HEK293T (cell line): Measurements from ENCODE around the gene CACNB1.

Source experiments
- CTCF ChIA-PET: fragments of 350-600 bp; formaldehyde crosslinking; extraction: SDS; loops from one replicate; lab custom pipeline; 2021; ENCODE audit warnings: antibody characterized with exemption, inconsistent platforms; lab: Yijun Ruan, JAX
- POLR2A ChIA-PET: fragments of 350-600 bp; formaldehyde crosslinking; extraction: SDS; loops from one replicate; lab custom pipeline; 2020; ENCODE audit warnings: antibody characterized with exemption, inconsistent platforms; lab: Yijun Ruan, JAX
- DNase-seq: peaks from one replicate; pipeline ENCODE4 v3.0.0; 2012; ENCODE audit warnings: mixed read lengths; ENCODE audit errors: extremely low spot score
- ARNT ChIP-seq: fragments of 450-650 bp; IDR thresholded peaks from 2 replicates; pipeline ENCODE4 v1.6.1; 2017; ENCODE audit warnings: mild to moderate bottlenecking
- BHLHE40 ChIP-seq: fragments of 450-650 bp; IDR thresholded peaks from 2 replicates; pipeline ENCODE4 v1.6.1; 2016; ENCODE audit warnings: mild to moderate bottlenecking, moderate library complexity, borderline replicate concordance
- CTBP1 ChIP-seq: fragments of 450-650 bp; IDR thresholded peaks from 2 replicates; pipeline ENCODE4 v1.6.1; 2016; ENCODE audit warnings: borderline replicate concordance
- ELF4 ChIP-seq: fragments of 450-650 bp; IDR thresholded peaks from 2 replicates; pipeline ENCODE4 v1.6.1; 2017; ENCODE audit warnings: antibody characterized with exemption
- FOXA1 ChIP-seq: fragments of 450-650 bp; IDR thresholded peaks from 2 replicates; pipeline ENCODE4 v1.6.1; 2016; ENCODE audit warnings: mild to moderate bottlenecking
- FOXK2 ChIP-seq: fragments of 450-650 bp; IDR thresholded peaks from 2 replicates; pipeline ENCODE4 v1.6.1; 2016; ENCODE audit warnings: mild to moderate bottlenecking
- FOXM1 ChIP-seq: fragments of 450-650 bp; IDR thresholded peaks from 2 replicates; pipeline ENCODE4 v1.6.1; 2017; ENCODE audit warnings: mild to moderate bottlenecking, borderline replicate concordance
- HDGF ChIP-seq: fragments of 450-650 bp; IDR thresholded peaks from 2 replicates; pipeline ENCODE4 v1.6.1; 2017; ENCODE audit warnings: antibody characterized with exemption, borderline replicate concordance
- L3MBTL2 ChIP-seq: fragments of 450-650 bp; conservative IDR thresholded peaks from 2 replicates; pipeline ENCODE4 v1.6.1; 2016; ENCODE audit warnings: mild to moderate bottlenecking
- LEF1 ChIP-seq: fragments of 450-650 bp; IDR thresholded peaks from 2 replicates; pipeline ENCODE4 v1.6.1; 2017; ENCODE audit warnings: mild to moderate bottlenecking, borderline replicate concordance
- NFRKB ChIP-seq: fragments of 450-650 bp; IDR thresholded peaks from 2 replicates; pipeline ENCODE4 v1.6.1; 2016; ENCODE audit warnings: mild to moderate bottlenecking, moderate library complexity
- SP1 ChIP-seq: fragments of 450-650 bp; IDR thresholded peaks from 2 replicates; pipeline ENCODE4 v1.6.1; 2017
- SUZ12 ChIP-seq: fragments of 450-650 bp; IDR thresholded peaks from 2 replicates; pipeline ENCODE4 v1.6.1; 2016; ENCODE audit warnings: mild to moderate bottlenecking
- TARDBP ChIP-seq: fragments of 450-650 bp; IDR thresholded peaks from 2 replicates; pipeline ENCODE4 v1.6.1; 2016
- ZNF384 ChIP-seq: fragments of 450-650 bp; IDR thresholded peaks from 2 replicates; pipeline ENCODE4 v1.6.1; 2016
- TF ChIP-seq, protein P1 (sequence below): fragments of 450-650 bp; IDR thresholded peaks from 2 replicates; pipeline ENCODE4 v1.6.1; 2016

The CACNB1 gene

DNA sequence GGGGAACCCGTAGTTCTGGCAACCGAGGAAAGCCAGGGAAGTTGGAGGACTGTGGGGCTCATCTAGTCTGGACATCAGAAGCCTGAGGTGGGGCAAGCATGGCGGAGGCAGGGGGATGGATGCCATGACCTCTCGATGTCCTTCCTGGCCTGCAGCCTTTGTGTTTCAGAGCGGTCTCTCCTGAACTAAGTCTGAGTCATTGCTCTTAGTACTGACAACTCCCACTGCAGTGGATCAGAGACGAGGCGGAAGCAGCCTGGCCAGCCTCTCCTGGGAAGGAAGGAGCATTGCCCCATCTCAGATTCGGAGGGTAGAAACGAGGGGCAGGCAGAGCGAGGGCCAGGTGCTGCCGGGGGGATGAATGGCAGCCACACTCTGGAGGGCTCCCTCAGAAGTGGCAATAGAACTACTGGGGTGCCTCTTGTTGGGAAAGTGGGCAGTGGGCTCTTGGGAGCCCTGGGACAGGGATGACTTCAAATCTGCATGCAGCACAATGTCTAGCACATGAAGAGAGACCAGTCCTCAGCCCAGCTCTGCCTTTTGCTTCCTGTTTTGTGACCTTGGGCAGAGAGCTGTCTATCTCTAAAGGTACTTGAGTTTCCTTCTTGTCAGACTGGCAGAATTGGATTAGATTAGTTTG lies 31.9 kb upstream of the CACNB1 start:
- ChIA-PET CTCF (interaction anchor here (0.6 kb wide), 2 partner anchors 10 to 42 kb away, joined by 3 to 4 read pairs; no protein-coding TSS in a partner anchor), POLR2A (no interaction called here)
- TF ChIP-seq, protein P1, sequence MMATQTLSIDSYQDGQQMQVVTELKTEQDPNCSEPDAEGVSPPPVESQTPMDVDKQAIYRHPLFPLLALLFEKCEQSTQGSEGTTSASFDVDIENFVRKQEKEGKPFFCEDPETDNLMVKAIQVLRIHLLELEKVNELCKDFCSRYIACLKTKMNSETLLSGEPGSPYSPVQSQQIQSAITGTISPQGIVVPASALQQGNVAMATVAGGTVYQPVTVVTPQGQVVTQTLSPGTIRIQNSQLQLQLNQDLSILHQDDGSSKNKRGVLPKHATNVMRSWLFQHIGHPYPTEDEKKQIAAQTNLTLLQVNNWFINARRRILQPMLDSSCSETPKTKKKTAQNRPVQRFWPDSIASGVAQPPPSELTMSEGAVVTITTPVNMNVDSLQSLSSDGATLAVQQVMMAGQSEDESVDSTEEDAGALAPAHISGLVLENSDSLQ = no peak
- TF ChIP-seq LEF1 (no peak), TARDBP (no peak), FOXM1 (no peak), ZNF384 (no peak), CTBP1 (no peak), BHLHE40 (no peak), HDGF (no peak), ELF4 (no peak), L3MBTL2 (no peak), SUZ12 (no peak)

DNA sequence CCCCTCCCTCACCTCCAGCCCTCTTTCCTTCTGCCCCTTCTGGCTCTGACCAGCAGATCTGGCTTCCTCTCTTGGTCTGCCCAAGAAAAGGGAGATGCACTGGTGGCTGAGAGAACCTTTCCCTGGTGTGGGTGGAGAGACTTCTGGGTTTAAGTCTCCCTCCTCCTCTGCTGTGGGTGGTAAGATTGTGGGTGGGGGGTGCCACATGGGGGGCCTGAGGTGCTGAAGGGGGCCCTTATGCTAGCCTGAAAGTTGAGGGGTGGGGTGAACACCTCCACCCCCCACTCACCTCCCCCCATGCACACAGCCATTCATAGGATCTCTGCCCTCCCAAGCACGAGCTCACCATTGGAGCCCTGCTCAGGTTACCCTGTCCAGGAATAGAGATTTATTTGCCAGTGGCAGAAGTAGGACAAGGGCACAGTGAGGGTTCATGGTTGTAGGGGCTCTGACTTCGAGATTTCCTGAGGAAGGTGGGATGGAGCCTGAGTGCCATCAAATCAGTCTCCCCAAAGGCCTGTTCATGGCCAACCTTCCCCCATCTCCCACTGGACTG lies 30.0 kb upstream of the CACNB1 start:
- no peak for TF ChIP-seq FOXA1
- TF ChIP-seq, protein P1 = peak; percentile 34; the same call in 1 of the 2 replicates
- TF ChIP-seq LEF1 = no peak
- TF ChIP-seq HDGF = no peak
- CTCF ChIA-PET = interaction anchor here (1.1 to 1.6 kb wide), 2 partner anchors 8 to 17 kb away, joined by 3 to 8 read pairs; no protein-coding TSS in a partner anchor
- DNase-seq = no peak
- POLR2A ChIA-PET = interaction anchor here (1.8 kb wide), 1 partner anchor 28 kb away, joined by 12 read pairs; the partner anchor contains the start of gene RPL19

More for the DNA sequence above, 31.9 kb upstream of the CACNB1 start:
- no peak for DNase-seq

DNA sequence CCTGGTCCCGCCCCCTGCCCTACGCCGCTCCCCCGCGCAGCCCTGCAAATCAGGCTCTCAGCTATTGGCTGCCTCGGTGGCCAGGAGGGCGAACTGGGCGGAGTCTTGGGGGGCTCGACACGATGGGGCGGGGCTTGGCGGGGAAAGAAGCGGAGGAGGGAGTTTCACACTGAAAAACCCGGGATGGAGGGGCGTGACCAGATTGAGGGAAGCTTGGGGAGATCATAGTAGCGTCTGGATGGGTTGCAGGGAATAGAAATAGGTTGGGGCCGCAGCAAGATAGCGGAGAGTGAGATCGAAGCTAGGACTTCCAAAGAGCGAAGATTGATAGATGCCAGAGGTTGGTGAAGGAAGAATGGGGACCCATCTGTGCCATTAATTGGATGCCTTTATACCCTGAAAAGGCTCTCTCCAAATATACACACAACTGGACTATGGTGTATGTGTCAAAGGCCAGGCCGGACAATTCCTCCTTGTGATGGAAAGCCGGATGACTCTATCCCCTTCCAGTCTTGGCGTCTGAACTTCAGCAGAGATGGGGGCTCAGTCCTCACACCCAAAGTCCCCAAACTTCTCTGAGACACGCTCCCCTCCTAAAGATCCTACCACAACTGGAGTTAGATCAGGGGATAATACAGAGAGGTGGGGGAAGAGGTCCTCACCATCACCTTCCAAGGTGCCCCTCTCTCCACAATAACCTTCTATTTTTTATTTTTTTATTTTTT lies 28.7 kb upstream of the CACNB1 start:
- ChIA-PET CTCF (interaction anchor here (0.7 to 1.0 kb wide), 4 partner anchors 9 to 243 kb away, joined by 3 to 5 read pairs (median 4); no protein-coding TSS in a partner anchor), POLR2A (interaction anchor here (1.2 to 1.4 kb wide), 2 partner anchors 21 to 26 kb away, joined by 12 to 18 read pairs; partner anchors contain the start of gene RPL19)
- DNase-seq = peak; percentile 83
- no peak for TF ChIP-seq HDGF
- TF ChIP-seq, protein P1 = peak; percentile 67

DNA sequence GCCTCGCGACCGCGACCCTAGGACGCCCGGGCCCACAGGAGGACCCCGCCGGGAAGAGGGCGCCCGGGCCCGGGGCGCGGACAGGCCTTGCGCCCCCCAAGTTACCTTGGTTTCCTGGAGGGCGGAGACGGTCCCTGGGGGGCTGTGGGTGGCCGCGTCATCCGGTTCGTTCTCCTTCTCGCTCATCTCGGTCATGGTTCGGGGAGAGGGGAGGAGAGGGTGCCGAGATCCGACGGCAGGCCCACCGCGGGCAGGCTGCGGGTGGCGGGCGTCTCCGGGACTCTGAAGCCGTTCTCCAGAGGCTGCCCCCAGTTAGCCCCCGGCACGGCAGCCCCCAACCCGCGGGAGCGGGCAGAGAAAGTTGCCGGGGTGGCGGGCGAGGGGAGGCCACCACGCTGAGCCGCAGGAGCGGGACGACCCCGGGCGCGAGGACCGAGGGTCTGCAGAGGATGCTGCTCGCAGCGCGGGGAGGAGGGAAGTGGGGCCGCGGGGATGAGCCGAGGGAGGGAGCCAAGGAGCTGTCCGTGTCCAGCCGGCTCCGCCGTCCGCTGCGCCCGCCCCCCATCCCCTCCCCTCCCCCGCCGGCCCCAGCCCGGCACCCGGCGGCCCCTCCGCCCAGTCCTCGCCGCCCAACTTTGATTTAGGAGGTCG lies 28.0 kb upstream of the CACNB1 start, which contains the start of gene STAC2:
Gene STAC2 (minus strand): TSS at position 638 of the 651 bp plus-strand sequence. CDS start 443 bp downstream, at position 195.
- ChIA-PET CTCF (interaction anchor here (0.7 to 1.0 kb wide), 3 partner anchors 10 to 19 kb away, joined by 3 to 5 read pairs (median 5); no protein-coding TSS in a partner anchor), POLR2A (interaction anchor here (1.2 to 1.4 kb wide), 2 partner anchors 20 to 26 kb away, joined by 12 to 18 read pairs; partner anchors contain the start of gene RPL19)
- TF ChIP-seq, protein P1 = no peak
- no peak for TF ChIP-seq CTBP1
- no peak for TF ChIP-seq FOXA1
- DNase-seq = no peak

DNA sequence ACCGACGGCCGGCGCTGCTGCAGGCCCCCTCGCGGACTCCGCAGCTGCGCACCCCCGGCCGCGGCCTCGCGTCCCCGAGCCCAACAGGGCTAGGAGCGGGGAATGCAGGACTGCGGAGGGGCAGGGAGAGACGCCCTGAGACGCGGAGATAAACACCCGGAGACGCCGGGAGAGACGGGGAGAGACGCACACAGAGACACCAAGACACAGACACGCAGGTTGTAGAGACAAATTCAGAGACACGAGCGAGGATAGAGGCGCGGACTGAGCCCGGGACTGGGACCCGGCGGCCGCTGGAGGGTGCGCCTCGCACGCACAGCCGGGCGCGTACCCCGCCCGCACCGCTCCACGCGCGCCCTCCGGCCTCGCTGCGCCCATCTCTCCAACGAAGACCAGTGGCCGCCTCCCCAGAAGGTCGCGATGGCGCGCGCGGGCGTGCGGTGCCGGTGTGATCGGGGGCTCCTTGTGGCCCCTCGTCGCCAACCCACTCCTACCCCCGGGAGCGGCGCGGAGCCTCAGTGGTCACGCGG lies 27.4 kb upstream of the CACNB1 start:
- no peak for DNase-seq
- ChIA-PET CTCF (no interaction called here), POLR2A (no interaction called here)
- TF ChIP-seq NFRKB = no peak
- TF ChIP-seq LEF1 = no peak
- no peak for TF ChIP-seq BHLHE40
- no peak for TF ChIP-seq TARDBP
- TF ChIP-seq ZNF384 = no peak
- TF ChIP-seq ARNT = no peak
- TF ChIP-seq FOXA1 = no peak
- TF ChIP-seq, protein P1 = no peak
- TF ChIP-seq SP1 = no peak
- TF ChIP-seq CTBP1 = no peak
- TF ChIP-seq FOXM1 = no peak
- TF ChIP-seq FOXK2 = no peak
- no peak for TF ChIP-seq ELF4
- no peak for TF ChIP-seq HDGF
- no peak for TF ChIP-seq L3MBTL2
- no peak for TF ChIP-seq SUZ12
